Measurements from ENCODE around the gene ZNF723.
"Not testable (repeated sequence)": the region's sequence is repeated elsewhere in the genome, so short reads cannot be mapped to it uniquely, and the experiment has no call there.

Gene ZNF723

DNA sequence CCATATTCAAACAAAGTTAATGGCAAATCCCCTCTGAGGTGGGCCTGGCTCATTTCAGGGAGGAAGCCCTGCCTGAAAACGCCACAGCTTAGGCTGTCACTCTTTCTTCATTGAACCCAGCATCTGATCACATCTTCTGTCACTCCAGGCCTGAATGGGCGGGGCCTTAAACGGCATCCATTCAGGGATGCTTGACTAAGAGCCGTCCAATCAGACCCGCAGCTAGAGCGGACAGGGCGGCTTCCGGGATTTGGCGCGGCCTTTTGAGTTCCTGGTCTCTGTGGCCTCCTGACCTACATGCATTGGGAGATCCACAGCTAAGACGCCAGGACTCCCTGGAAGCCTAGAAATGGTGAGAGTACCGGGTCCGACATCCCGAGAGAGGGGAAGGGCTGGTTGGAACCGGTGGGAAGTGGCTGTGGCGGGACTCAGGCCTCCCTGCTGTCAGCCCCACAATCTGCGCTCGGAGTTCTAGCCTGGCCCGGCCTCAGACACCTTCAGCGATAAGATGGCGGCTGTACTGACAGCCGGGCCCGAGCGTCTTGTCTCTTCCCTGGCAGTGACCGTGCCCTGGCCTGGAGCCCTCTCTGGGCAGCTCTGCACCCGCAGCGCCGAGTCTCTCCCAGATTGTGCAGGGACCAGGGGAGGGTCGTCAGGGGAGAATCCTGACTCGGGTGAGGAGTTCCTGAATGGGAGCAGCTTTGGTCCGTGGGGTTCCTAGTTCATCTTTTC is at the start of gene ZNF723:
Gene ZNF723 (plus strand): TSS at position 261 of the 732 bp plus-strand sequence. CDS start 89 bp downstream, at position 350.
- TF ChIP-seq, protein P1, sequence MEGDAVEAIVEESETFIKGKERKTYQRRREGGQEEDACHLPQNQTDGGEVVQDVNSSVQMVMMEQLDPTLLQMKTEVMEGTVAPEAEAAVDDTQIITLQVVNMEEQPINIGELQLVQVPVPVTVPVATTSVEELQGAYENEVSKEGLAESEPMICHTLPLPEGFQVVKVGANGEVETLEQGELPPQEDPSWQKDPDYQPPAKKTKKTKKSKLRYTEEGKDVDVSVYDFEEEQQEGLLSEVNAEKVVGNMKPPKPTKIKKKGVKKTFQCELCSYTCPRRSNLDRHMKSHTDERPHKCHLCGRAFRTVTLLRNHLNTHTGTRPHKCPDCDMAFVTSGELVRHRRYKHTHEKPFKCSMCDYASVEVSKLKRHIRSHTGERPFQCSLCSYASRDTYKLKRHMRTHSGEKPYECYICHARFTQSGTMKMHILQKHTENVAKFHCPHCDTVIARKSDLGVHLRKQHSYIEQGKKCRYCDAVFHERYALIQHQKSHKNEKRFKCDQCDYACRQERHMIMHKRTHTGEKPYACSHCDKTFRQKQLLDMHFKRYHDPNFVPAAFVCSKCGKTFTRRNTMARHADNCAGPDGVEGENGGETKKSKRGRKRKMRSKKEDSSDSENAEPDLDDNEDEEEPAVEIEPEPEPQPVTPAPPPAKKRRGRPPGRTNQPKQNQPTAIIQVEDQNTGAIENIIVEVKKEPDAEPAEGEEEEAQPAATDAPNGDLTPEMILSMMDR (IDR thresholded peaks at IDR 0.05; ENCODE audit: low read depth, low read length, missing control alignments): no peak
- H3K4me3 ChIP-seq (replicated peaks; ENCODE audit: low read depth, low read length): no peak within 1 kb of the TSS
- no peak for DNase-seq (ENCODE audit: extremely low read depth, low read depth)

DNA sequence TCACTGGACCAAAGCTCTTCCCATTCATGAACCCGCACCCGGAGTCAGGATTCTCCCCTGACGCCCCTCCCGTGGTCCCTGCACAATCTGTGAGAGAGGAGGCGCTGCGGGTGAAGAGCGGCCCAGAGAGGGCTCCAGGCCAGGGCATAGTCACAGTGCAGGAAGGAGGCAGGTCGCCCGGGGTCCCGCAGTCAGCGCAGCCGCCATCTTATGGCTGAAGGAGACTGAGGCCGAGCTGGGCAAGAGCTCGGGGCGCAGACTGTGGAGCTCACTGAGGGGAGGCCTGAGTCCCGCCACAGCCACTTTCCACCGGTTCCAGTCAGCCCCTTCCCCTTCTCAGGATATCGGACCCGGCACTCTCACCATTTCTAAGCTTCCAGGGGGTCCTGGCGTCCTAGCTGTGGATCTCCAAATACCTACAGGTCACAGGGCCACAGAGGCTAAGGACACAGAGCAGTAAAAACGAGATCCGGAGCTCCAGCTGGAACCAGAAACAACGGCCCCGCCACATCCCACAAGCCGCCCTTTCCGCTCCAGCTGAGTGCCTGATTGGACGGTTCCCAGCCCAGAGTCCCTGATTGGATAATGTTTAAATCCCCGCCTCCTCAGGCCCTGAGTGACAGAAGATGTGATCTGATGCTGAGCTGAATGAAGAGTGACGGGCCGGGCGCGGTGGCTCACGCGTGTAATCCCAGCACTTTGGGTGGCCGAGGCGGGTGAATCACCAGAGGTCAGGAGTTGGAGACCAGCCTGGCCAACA is 48.3 kb upstream of the ZNF723 start, which contains the start of gene ZNF99:
Gene ZNF99 (minus strand): TSS at position 501 of the 760 bp plus-strand sequence. CDS start 135 bp downstream, at position 366.
- H3K4me3 ChIP-seq (replicated peaks; ENCODE audit: low read depth, low read length): no peak within 1 kb of the TSS
- TF ChIP-seq, protein P1 (IDR thresholded peaks at IDR 0.05; ENCODE audit: low read depth, low read length, missing control alignments): no peak
- no peak for DNase-seq (ENCODE audit: extremely low read depth, low read depth)

DNA sequence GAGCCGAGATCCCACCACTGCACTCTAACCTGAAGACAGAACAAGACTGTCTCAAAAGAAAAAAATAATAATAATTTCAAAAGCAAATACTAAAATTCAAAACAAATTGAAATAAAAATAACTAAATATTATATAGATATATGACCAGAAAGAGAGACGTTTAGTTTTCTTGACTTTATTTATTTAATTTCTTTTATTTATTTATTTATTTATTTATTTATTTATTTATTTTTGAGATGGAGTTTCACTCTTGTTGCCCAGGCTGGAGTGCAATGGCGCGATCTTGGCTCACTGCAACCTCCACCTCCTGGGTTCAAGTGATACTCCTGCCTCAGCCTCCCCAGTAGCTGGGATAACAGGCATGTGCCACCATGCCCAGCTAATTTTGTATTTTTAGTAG is 39.2 kb upstream of the ZNF723 start:
- not testable (repeated sequence) for H3K4me3 ChIP-seq (replicated peaks; ENCODE audit: low read depth, low read length); DNase-seq (ENCODE audit: extremely low read depth, low read depth)

DNA sequence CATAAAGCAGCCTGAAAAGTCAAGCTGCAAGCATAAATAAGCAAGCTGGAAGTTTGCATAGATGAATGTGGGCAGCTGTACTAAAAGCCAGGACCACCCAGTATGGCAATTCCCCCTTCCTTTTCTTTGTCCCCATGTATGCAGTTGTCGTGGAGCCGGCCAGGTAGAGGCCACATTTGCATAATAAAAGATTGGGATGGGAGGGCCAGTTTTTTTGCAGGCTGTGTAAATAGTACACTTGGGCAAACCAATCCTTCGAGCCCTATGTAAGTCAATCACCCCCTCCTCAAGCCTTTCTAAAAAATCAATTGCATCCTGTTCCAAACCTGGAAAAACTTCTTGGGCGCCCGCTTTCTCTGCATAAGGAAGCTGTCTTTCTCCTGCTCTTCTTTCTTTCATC is 35.1 kb upstream of the ZNF723 start:
- TF ChIP-seq, protein P1 (IDR thresholded peaks at IDR 0.05; ENCODE audit: low read depth, low read length, missing control alignments): no peak
- no peak for DNase-seq (ENCODE audit: extremely low read depth, low read depth)
- no peak overlapping the region for H3K4me3 ChIP-seq (replicated peaks; ENCODE audit: low read depth, low read length)

DNA sequence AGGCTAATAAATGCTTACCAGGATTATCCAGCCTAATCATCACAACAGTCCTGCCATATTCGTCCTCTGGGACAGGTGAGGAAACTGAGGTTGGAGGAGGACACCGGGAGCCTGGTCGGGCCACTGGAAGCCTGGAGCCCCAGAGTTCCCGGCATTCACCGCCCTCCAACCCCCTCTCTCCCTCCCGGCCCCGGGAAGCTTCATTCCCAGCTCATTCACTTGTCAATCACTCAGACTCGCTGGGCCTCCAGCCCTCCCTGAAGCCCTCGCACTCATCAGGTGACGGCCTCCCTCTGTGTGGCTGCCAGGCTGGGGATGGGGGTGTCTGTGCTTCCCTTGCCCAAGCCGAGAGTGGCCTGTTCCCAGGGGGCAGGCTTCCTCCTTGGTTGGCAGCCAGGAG is 25.7 kb upstream of the ZNF723 start:
- no peak overlapping the region for H3K4me3 ChIP-seq (replicated peaks; ENCODE audit: low read depth, low read length)
- no peak for DNase-seq (ENCODE audit: extremely low read depth, low read depth)
- TF ChIP-seq, protein P1 (IDR thresholded peaks at IDR 0.05; ENCODE audit: low read depth, low read length, missing control alignments): no peak

GRCh38 chr19:22807061-22807835 is 24.8 kb upstream of the ZNF723 start:
- no peak for DNase-seq (ENCODE audit: extremely low read depth, low read depth)
- no peak overlapping the region for H3K4me3 ChIP-seq (replicated peaks; ENCODE audit: low read depth, low read length)
- TF ChIP-seq, protein P1 (IDR thresholded peaks at IDR 0.05; ENCODE audit: low read depth, low read length, missing control alignments): no peak

All from HFF-Myc (cell line).